Upper lobe of left lung (tissue), 4 donors: ENCODE measurements around the gene QKI.
"Not testable (repeated sequence)": the region's sequence is repeated elsewhere in the genome, so short reads cannot be mapped to it uniquely, and the experiment has no call there.

Experiments
- EP300 ChIP-seq, 4 donors: sonication (generic); formaldehyde crosslinking; IDR thresholded peaks; one replicate each; pipeline ENCODE4 v1.5.1; 2017; ENCODE audit warnings: antibody characterized with exemption in 4 of 4, control low read depth in 2 of 4
- POLR2A ChIP-seq, 4 donors: fragments of 450-650 bp; IDR thresholded peaks; one replicate each; pipeline ENCODE4 v1.5.1; 2016 to 2017; ENCODE audit warnings: antibody characterized with exemption in 4 of 4, mild to moderate bottlenecking in 2 of 4
- TF ChIP-seq, protein P1 (sequence below), 6 experiments: fragments of 450-650 bp in 4 of 6; fragments of 200-600 bp in 2 of 6; sonication (generic) in 2 of 6; IDR thresholded peaks; one replicate each; pipeline ENCODE4 v1.5.1; 2016 to 2019; ENCODE audit warnings: antibody characterized with exemption in 6 of 6

DNA sequence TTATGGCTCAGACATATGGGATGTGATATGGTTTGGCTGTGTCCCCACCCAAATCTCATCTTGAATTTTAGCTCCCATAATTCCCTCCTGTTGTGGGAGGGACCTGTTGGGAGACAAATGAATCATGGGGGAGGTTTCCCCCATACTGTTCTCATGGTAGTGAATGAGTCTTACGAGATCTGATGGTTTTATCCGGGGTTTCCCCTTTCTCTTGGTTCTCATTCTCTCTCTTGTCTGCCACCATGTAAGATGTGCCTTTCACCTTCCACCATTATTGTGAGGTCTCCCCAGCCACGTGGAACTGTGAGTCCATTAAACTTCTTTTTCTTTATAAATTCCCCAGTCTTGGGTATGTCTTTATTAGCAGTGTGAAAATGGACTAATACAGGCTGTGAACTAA lies 31.1 kb upstream of the QKI start:
- not testable (repeated sequence) for TF ChIP-seq EP300, POLR2A (IDR thresholded peaks at IDR 0.05)
- TF ChIP-seq, protein P1, sequence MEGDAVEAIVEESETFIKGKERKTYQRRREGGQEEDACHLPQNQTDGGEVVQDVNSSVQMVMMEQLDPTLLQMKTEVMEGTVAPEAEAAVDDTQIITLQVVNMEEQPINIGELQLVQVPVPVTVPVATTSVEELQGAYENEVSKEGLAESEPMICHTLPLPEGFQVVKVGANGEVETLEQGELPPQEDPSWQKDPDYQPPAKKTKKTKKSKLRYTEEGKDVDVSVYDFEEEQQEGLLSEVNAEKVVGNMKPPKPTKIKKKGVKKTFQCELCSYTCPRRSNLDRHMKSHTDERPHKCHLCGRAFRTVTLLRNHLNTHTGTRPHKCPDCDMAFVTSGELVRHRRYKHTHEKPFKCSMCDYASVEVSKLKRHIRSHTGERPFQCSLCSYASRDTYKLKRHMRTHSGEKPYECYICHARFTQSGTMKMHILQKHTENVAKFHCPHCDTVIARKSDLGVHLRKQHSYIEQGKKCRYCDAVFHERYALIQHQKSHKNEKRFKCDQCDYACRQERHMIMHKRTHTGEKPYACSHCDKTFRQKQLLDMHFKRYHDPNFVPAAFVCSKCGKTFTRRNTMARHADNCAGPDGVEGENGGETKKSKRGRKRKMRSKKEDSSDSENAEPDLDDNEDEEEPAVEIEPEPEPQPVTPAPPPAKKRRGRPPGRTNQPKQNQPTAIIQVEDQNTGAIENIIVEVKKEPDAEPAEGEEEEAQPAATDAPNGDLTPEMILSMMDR (IDR thresholded peaks at IDR 0.05), result not testable (repeated sequence)
